ENCODE results near the gene BMP8B.
"Not testable (repeated sequence)": the region's sequence is repeated elsewhere in the genome, so short reads cannot be mapped to it uniquely, and the experiment has no call there.

The BMP8B gene

DNA sequence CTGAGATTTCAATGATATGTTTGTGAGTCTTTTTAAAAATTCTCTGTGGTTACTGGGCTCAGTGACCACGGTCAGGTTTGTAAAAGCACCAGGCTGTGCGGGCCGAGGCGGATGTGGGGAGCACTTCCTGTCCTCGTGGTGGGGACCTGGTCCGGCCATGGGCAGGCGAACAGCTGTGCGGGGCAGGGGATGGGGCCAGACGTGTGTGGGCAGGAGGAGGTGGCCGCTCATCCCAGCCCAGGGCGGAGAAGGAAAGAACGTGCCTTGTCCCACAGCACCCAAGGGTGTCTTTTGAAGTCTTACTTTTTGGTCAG, 12.3 kb downstream of the BMP8B start:
- H3K4me1 Mint-ChIP-seq (ENCODE audit: low read depth) = no peaks in the 10 kb centered on the region
- no peaks in the 10 kb centered on the region for H3K9me3 Mint-ChIP-seq
- H3K4me3 Mint-ChIP-seq = no peak overlapping the region
- peaks cover 11% of the 10 kb centered on the region for H3K27me3 Mint-ChIP-seq
- H3K36me3 Mint-ChIP-seq (ENCODE audit: low read depth) = no peaks in the 10 kb centered on the region
- H3K27ac Mint-ChIP-seq = no peak overlapping the region

GRCh38 chr1:39775676-39776399, 12.8 kb downstream of the BMP8B start:
- peaks cover 11% of the 10 kb centered on the region for H3K27me3 Mint-ChIP-seq
- not testable (repeated sequence) for H3K4me1 Mint-ChIP-seq (ENCODE audit: low read depth); H3K4me3 Mint-ChIP-seq; H3K27ac Mint-ChIP-seq; H3K9me3 Mint-ChIP-seq; H3K36me3 Mint-ChIP-seq (ENCODE audit: low read depth)

GRCh38 chr1:39775141-39775540, 13.5 kb downstream of the BMP8B start:
- H3K27me3 Mint-ChIP-seq = peaks cover 11% of the 10 kb centered on the region
- not testable (repeated sequence) for H3K9me3 Mint-ChIP-seq; H3K4me1 Mint-ChIP-seq (ENCODE audit: low read depth); H3K27ac Mint-ChIP-seq; H3K4me3 Mint-ChIP-seq; H3K36me3 Mint-ChIP-seq (ENCODE audit: low read depth)

DNA sequence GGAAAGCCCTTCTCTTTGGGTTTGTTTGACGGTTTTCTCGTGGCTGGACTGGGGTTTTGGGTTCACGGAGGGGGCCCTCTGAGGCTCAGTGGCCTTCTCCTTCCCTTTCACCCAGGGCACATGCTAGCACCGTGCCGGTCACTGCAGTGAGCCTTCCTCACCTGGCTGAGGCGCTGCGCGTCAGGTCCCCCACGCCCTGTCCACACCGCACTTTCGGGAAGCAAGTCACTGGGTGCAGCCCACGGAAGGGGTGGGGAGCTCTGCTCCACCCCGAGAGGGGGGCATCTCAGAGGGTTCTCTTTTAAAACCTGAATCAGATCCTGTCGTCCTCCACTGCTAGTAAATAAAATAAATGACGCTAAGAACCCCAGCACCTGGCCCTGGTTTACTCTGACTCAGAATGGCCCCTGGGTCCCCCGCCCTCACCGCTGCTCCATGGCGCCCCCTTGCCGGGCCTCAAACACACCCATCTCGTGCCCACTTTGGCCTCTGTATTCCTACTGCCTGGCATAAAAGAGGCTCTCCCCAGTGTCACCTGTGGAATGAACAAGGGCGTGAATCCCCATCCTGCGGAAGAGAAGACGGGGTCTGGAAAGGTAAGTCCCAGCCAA, 15.2 kb downstream of the BMP8B start:
- not testable (repeated sequence) for H3K4me3 Mint-ChIP-seq; H3K4me1 Mint-ChIP-seq (ENCODE audit: low read depth); H3K27ac Mint-ChIP-seq; H3K27me3 Mint-ChIP-seq; H3K9me3 Mint-ChIP-seq; H3K36me3 Mint-ChIP-seq (ENCODE audit: low read depth)

- H3K27me3 Mint-ChIP-seq; H3K4me1 Mint-ChIP-seq (ENCODE audit: low read depth); H3K9me3 Mint-ChIP-seq; H3K36me3 Mint-ChIP-seq (ENCODE audit: low read depth): not testable (repeated sequence)
- peak within 1 kb of the TSS; percentile 72 for H3K4me3 Mint-ChIP-seq
- peak within 1 kb of the TSS; percentile 77 for H3K27ac Mint-ChIP-seq
These were observed 17.6 kb downstream of the BMP8B start, which contains the start of gene OXCT2 for GRCh38 chr1:39771022-39771532. Gene OXCT2 (minus strand): TSS chr1:39771348. CDS start chr1:39771255, 93 bp downstream.

DNA sequence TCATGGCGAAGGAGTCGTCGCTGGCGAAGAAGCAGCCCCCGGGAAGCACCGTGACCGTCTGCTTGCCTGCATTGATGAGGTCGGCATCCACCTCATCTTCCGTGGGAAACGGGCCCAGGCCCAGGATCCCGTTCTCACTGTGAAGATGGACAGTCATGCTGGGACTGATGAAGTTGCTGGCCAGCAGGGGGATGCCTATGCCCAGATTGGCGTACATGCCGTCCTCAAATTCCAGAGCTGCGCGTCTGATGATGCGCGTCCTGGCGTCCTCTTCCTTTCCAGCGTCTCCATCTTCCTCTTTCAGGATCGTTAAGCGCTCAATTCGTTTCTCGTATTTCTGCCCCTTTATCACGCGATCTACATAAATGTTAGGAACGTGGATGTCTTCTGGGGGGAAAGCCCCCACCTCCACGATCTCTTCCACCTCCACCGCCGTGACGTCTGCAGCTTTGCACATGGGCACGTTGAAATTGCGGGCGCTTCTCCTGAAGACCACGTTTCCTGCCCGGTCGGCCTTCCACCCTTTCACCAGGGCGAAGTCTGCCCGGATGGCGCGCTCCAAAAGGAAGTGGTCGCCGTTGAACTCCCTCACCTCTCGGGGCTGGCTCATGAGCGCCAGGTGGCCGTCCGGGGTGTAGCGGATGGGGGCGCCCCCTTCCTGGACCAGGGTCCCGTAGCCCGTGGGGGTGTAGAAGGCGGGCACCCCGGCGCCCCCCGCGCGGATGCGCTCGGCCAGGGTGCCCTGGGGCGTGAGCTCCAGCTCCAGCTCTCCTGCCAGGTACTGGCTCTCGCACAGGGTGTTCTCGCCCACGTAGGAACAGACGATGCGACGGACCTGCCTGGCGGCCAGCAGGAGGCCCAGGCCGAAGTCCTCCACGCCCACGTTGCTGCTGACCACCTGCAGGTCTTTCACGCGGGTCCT, 18.3 kb downstream of the BMP8B start:
- peak overlapping the region; percentile 72 for H3K4me3 Mint-ChIP-seq
- not testable (repeated sequence) for H3K9me3 Mint-ChIP-seq; H3K36me3 Mint-ChIP-seq (ENCODE audit: low read depth); H3K4me1 Mint-ChIP-seq (ENCODE audit: low read depth); H3K27me3 Mint-ChIP-seq
- H3K27ac Mint-ChIP-seq = peak overlapping the region; percentile 77

GRCh38 chr1:39769502-39769901, 19.2 kb downstream of the BMP8B start:
- H3K4me3 Mint-ChIP-seq; H3K4me1 Mint-ChIP-seq (ENCODE audit: low read depth); H3K36me3 Mint-ChIP-seq (ENCODE audit: low read depth); H3K27ac Mint-ChIP-seq; H3K9me3 Mint-ChIP-seq; H3K27me3 Mint-ChIP-seq: not testable (repeated sequence)

- not testable (repeated sequence) for H3K4me1 Mint-ChIP-seq (ENCODE audit: low read depth); H3K27ac Mint-ChIP-seq; H3K36me3 Mint-ChIP-seq (ENCODE audit: low read depth); H3K4me3 Mint-ChIP-seq; H3K9me3 Mint-ChIP-seq; H3K27me3 Mint-ChIP-seq
These were observed 22.2 kb downstream of the BMP8B start for GRCh38 chr1:39766466-39766865.

GRCh38 chr1:39764512-39764911, 24.2 kb downstream of the BMP8B start:
- H3K4me1 Mint-ChIP-seq (ENCODE audit: low read depth); H3K27me3 Mint-ChIP-seq; H3K27ac Mint-ChIP-seq: not testable (repeated sequence)

GRCh38 chr1:39763619-39764374, 24.9 kb downstream of the BMP8B start:
- peaks cover 13% of the 10 kb centered on the region for H3K36me3 Mint-ChIP-seq (ENCODE audit: low read depth)
- not testable (repeated sequence) for H3K4me3 Mint-ChIP-seq; H3K9me3 Mint-ChIP-seq; H3K27me3 Mint-ChIP-seq; H3K27ac Mint-ChIP-seq; H3K4me1 Mint-ChIP-seq (ENCODE audit: low read depth)

More at GRCh38 chr1:39764512-39764911, 24.2 kb downstream of the BMP8B start:
- H3K4me3 Mint-ChIP-seq; H3K9me3 Mint-ChIP-seq; H3K36me3 Mint-ChIP-seq (ENCODE audit: low read depth): not testable (repeated sequence)

DNA sequence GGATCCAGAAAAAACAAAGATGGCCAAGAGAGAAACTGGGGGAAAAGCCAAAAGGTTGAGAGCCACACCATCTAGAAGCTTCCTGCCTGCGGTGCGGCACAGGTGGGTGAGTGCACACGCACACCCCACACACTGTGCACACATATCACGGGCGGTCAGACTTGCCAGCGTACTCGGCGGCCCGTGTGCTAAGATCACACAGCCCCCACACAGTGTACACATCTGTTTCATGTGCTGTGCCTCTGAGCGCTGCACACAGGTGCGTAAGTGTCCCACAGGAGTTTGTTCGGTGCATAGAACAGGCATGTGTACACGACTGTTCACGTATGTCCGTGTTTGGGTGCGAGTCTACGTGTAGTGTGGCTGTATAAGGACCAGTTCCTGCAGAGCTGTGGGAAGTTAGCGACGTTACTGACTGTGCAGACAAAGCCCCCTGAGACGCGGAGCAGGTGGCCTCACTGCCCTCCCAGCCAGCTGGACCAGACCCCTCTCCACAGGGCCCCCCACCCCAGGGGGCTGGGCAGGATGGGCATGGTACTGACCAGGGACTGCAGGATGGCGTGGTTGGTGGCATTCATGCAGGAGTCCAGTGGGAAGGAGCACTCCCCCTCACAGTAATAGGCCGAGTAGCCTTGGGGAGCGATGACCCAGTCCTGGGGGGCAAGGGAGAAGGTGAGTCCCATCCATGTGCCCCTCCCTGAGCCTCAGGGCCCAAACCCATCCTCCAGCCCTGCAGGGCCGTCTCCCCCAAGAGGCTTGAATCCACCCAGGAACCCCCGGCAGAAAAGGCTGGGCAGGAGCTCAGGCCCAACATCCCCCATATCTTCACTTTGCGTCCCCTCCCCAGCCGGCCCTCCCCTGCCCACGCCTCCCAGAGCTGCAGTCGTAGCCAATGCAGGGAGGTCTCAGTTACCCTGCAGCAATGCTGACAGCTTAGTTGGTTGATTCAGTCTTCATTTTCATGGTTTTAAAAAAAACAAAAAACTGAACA, 25.8 kb downstream of the BMP8B start:
- Mint-ChIP-seq H3K27ac (no peak overlapping the region), H3K4me3 (no peak overlapping the region), H3K9me3 (no peaks in the 10 kb centered on the region), H3K36me3 (ENCODE audit: low read depth) (peaks cover 20% of the 10 kb centered on the region), H3K4me1 (ENCODE audit: low read depth) (no peaks in the 10 kb centered on the region), H3K27me3 (no peaks in the 10 kb centered on the region)

- H3K9me3 Mint-ChIP-seq = no peaks in the 10 kb centered on the region
These were observed 27.0 kb downstream of the BMP8B start for GRCh38 chr1:39761557-39762260.

DNA sequence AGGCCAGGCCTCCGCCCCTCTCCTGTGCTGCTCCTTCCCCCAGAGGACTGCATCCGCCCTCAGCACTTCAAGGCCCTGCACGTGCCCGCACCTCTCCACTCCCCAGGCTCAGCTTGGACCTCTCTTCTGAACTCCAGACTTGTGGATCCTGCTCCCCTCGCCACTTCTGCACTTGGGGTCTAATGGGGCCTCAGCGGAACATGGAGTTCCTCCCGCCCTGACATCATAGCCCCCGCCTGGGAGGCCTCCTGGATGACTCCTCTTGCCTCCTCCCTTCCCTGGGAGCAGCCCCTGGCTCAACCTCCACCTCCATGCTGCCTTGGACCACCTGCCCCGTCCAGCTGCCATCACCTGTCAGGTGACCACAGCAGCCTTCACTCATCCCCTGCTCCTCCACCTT, 27.6 kb downstream of the BMP8B start:
- no peaks in the 10 kb centered on the region for H3K4me1 Mint-ChIP-seq (ENCODE audit: low read depth)
- H3K27ac Mint-ChIP-seq = no peak overlapping the region
- H3K36me3 Mint-ChIP-seq (ENCODE audit: low read depth) = peaks cover 35% of the 10 kb centered on the region
- H3K9me3 Mint-ChIP-seq = no peaks in the 10 kb centered on the region
- H3K4me3 Mint-ChIP-seq = no peak overlapping the region
- H3K27me3 Mint-ChIP-seq = no peaks in the 10 kb centered on the region

More at GRCh38 chr1:39761557-39762260, 27.0 kb downstream of the BMP8B start:
- H3K4me1 Mint-ChIP-seq (ENCODE audit: low read depth) = no peaks in the 10 kb centered on the region
- H3K4me3 Mint-ChIP-seq = no peak overlapping the region
- H3K27ac Mint-ChIP-seq = peak overlapping the region; percentile 47
- no peaks in the 10 kb centered on the region for H3K27me3 Mint-ChIP-seq
- peaks cover 31% of the 10 kb centered on the region for H3K36me3 Mint-ChIP-seq (ENCODE audit: low read depth)

All from stimulated activated naive CD8-positive, alpha-beta T cell treated with anti-CD3 and anti-CD28 coated beads, Interleukin-15, Interleukin-2, amounts not matched to agents 100 ng/mL and 50 ng/mL, for 24 hours (primary cell).